Measurements from ENCODE around the gene MED10. TPM values are rescaled to one million over a fixed set of nuclear protein-coding genes. Genes with fewer than 3 reads are reported as not detected.

MED10 gene
- total and polyA plus RNA-seq, 2 experiments from 2014 or later, result 19.7 to 75.5 TPM

DNA sequence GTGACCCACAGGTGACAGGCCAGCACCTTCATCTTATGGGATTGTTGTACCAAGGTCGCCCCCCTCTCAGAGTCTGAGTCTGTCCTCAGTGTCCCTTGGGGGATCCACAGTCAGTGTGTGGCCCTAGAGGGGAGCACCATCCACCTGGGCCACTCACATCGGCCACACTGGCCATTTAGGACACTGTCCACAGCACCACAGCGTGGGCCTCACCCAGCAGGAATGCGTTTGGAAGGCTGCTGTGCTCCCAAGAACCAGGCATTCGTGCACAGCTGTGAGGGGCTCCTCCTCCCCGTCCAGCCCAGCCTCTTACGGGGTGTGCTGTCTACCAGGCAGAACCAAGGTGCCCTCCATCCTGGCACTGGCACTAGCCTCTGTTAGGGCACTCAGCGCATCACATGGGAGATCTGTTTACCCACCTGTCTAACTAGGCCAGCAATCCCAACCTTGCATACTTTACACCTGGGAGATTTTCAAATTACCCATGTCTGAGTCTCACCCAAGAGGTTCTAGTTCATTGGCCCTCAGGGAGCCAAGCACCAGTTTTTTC, 45.8 kb upstream of the MED10 start:
- no peak overlapping the region for H2AFZ ChIP-seq
- no peaks in the 10 kb centered on the region for H4K20me1 ChIP-seq (ENCODE audit: insufficient read depth, poor library complexity, severe bottlenecking)
- H3K4me2 ChIP-seq, result no peak overlapping the region
- no peak overlapping the region for H3K4me3 ChIP-seq
- no peaks in the 10 kb centered on the region for H3K79me2 ChIP-seq
- no peaks in the 10 kb centered on the region for H3K9me3 ChIP-seq (ENCODE audit: low read depth)
- no peaks in the 10 kb centered on the region for H3K9me2 ChIP-seq (replicated peaks; ENCODE audit: insufficient read depth)
- H3K27me3 ChIP-seq, result peaks cover 8% of the 10 kb centered on the region
- H3K4me1 ChIP-seq (ENCODE audit: insufficient read depth), result no peaks in the 10 kb centered on the region
- DNase-seq (ENCODE audit: low spot score), result no peak
- H3K27ac ChIP-seq, result no peak overlapping the region
- no peaks in the 10 kb centered on the region for H3K36me3 ChIP-seq (replicated peaks; ENCODE audit: insufficient read depth, low read depth)
- WGBS (ENCODE audit: low lambda C conversion rate, missing lambda C conversion rate), result 93% methylated on average over 8 of the region's 8 CpGs
- TF ChIP-seq, protein P1, sequence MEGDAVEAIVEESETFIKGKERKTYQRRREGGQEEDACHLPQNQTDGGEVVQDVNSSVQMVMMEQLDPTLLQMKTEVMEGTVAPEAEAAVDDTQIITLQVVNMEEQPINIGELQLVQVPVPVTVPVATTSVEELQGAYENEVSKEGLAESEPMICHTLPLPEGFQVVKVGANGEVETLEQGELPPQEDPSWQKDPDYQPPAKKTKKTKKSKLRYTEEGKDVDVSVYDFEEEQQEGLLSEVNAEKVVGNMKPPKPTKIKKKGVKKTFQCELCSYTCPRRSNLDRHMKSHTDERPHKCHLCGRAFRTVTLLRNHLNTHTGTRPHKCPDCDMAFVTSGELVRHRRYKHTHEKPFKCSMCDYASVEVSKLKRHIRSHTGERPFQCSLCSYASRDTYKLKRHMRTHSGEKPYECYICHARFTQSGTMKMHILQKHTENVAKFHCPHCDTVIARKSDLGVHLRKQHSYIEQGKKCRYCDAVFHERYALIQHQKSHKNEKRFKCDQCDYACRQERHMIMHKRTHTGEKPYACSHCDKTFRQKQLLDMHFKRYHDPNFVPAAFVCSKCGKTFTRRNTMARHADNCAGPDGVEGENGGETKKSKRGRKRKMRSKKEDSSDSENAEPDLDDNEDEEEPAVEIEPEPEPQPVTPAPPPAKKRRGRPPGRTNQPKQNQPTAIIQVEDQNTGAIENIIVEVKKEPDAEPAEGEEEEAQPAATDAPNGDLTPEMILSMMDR (IDR thresholded peaks at IDR 0.05; ENCODE audit: poor library complexity), result no peak
- TF ChIP-seq EZH2phosphoT487 (IDR thresholded peaks at IDR 0.05; ENCODE audit: low read depth, severe bottlenecking, unreplicated experiment) (no peak), EZH2 (IDR thresholded peaks at IDR 0.05; ENCODE audit: borderline replicate concordance) (no peak)

DNA sequence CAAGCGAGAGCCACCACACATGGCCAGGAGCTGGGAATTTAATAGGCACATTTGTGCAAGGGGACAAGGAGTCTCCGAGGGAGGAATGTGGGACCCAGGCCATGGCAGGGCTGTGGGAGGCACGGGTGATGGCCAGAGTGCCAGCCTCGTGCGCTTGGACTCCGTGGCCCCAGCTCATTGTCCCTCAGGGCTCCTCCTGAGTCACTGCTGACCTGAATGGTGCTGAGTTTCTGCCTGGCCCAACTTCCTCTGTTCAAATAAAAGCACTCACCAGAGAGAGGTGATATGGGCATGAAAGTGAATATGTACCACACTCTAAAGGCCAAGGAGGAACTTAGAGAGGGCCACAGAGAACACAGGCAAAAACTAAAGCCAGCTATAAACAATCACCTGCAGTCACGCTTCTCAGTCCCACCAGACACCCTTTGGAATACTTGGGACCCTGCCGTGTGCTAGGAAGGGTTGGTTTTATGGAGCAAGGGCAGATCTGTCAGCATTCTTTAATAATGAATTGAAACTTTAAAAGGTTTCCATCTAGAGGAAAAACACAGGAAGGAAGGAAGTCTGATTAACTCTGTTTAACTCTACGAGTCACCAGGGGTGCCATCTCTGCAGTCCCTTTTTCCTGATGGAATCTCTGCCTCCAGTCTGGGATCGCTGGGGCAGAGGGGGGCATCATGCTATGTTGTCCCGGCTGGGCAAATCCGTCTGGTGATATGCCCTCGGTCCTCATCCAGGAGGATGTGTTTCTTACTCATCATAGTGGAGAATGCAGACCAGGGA, 45.2 kb upstream of the MED10 start:
- H4K20me1 ChIP-seq (ENCODE audit: insufficient read depth, poor library complexity, severe bottlenecking), result no peaks in the 10 kb centered on the region
- no peaks in the 10 kb centered on the region for H3K9me2 ChIP-seq (replicated peaks; ENCODE audit: insufficient read depth)
- no peaks in the 10 kb centered on the region for H3K79me2 ChIP-seq
- no peak overlapping the region for H3K27ac ChIP-seq
- no peak for TF ChIP-seq EZH2 (IDR thresholded peaks at IDR 0.05; ENCODE audit: borderline replicate concordance)
- TF ChIP-seq EZH2phosphoT487 (IDR thresholded peaks at IDR 0.05; ENCODE audit: low read depth, severe bottlenecking, unreplicated experiment), result no peak
- TF ChIP-seq, protein P1 (IDR thresholded peaks at IDR 0.05; ENCODE audit: poor library complexity), result no peak
- no peaks in the 10 kb centered on the region for H3K36me3 ChIP-seq (replicated peaks; ENCODE audit: insufficient read depth, low read depth)
- no peak overlapping the region for H3K4me3 ChIP-seq
- 87% methylated on average over 13 of the region's 13 CpGs for WGBS (ENCODE audit: low lambda C conversion rate, missing lambda C conversion rate)
- peaks cover 8% of the 10 kb centered on the region for H3K27me3 ChIP-seq
- H3K4me2 ChIP-seq, result no peak overlapping the region
- no peaks in the 10 kb centered on the region for H3K9me3 ChIP-seq (ENCODE audit: low read depth)
- DNase-seq (ENCODE audit: low spot score), result no peak
- no peak overlapping the region for H2AFZ ChIP-seq
- no peaks in the 10 kb centered on the region for H3K4me1 ChIP-seq (ENCODE audit: insufficient read depth)

DNA sequence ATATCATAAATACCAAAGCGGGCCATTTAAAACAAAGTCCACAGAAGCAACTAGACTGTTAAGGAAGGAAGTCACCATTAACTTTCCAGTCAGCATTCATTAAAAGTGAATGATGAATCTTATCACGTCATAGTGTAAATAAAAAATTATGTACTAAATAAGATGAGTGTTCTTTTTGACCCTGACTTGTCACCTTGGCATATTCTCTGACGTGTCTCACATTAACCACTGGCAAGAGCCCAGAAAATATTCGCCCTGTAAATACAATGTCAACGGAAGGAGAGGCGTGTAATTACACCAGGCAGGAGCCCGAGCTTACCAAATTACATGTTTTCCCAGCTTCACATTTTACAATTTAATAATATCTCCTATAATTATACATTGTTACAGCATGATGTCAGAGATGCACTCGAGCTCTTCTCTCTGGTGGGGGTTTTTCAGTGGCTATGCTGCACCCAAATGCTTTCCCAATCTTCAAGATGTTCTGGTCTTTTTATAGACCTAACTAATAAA, 41.0 kb upstream of the MED10 start:
- Histone ChIP-seq H3K4me1 (ENCODE audit: insufficient read depth) (no peaks in the 10 kb centered on the region), H3K27me3 (no peaks in the 10 kb centered on the region), H3K9me2 (replicated peaks; ENCODE audit: insufficient read depth) (no peaks in the 10 kb centered on the region), H3K9me3 (ENCODE audit: low read depth) (no peaks in the 10 kb centered on the region), H4K20me1 (ENCODE audit: insufficient read depth, poor library complexity, severe bottlenecking) (no peaks in the 10 kb centered on the region), H3K79me2 (no peaks in the 10 kb centered on the region), H3K4me3 (no peak overlapping the region), H3K36me3 (replicated peaks; ENCODE audit: insufficient read depth, low read depth) (no peaks in the 10 kb centered on the region), H2AFZ (no peak overlapping the region), H3K27ac (no peak overlapping the region), H3K4me2 (no peak overlapping the region)
- 66% methylated on average over 8 of the region's 8 CpGs for WGBS (ENCODE audit: low lambda C conversion rate, missing lambda C conversion rate)
- no peak for DNase-seq (ENCODE audit: low spot score)
- TF ChIP-seq, protein P1 (IDR thresholded peaks at IDR 0.05; ENCODE audit: poor library complexity), result no peak
- TF ChIP-seq EZH2 (IDR thresholded peaks at IDR 0.05; ENCODE audit: borderline replicate concordance) (no peak), EZH2phosphoT487 (IDR thresholded peaks at IDR 0.05; ENCODE audit: low read depth, severe bottlenecking, unreplicated experiment) (no peak)

All from hepatocyte (in vitro differentiated cells).